Body of pancreas (tissue), 4 donors: ENCODE data around the gene PACRG. TPM values are rescaled to one million over a fixed set of nuclear protein-coding genes. Genes with fewer than 3 reads are reported as not detected.

Experiments
- ATAC-seq: fragments of 150-250 bp; one replicate; pipeline ENCODE4 v1.9.1; 2016
- DNase-seq, 4 donors: peaks; one replicate each; pipeline ENCODE4 v3.0.0-alpha.2; 2019
- H3K27ac ChIP-seq, 4 donors: fragments of 200-600 bp; sonication (generic); 1 replicate in 3 of 4; 2 replicates in 1 of 4; pipeline versions ENCODE4 v1.5.1 to v1.6.1; 2016 to 2019; ENCODE audit warnings: mild to moderate bottlenecking in 1 of 4, mixed read lengths in 1 of 4, moderate library complexity in 1 of 4
- H3K27me3 ChIP-seq, 2 donors: fragments of 200-600 bp; sonication (generic); one replicate each; pipeline ENCODE4 v1.6.0; 2016; ENCODE audit warnings: mild to moderate bottlenecking in 1 of 2
- H3K36me3 ChIP-seq, 2 donors: fragments of 200-600 bp; sonication (generic); replicated peaks in 1 of 2; 2 replicates each; pipeline ENCODE4 v1.5.1; 2016; ENCODE audit warnings: low read depth in 2 of 2; ENCODE audit not compliant: insufficient read depth in 1 of 2
- H3K4me1 ChIP-seq: fragments of 200-600 bp; sonication (generic); one replicate; pipeline ENCODE4 v1.6.0; 2016
- H3K4me3 ChIP-seq, 2 donors: fragments of 200-600 bp; sonication (generic); 1 replicate in 1 of 2; 2 replicates in 1 of 2; pipeline ENCODE4 v1.5.1; 2016 to 2019
- H3K9me3 ChIP-seq, 3 donors: fragments of 200-600 bp; sonication (generic); 1 replicate in 2 of 3; 2 replicates in 1 of 3; pipeline ENCODE4 v1.5.1; 2016
- POLR2A ChIP-seq, 3 donors: fragments of 450-650 bp; IDR thresholded peaks; one replicate each; pipeline ENCODE4 v1.6.1; 2016; ENCODE audit warnings: antibody characterized with exemption in 3 of 3, mild to moderate bottlenecking in 2 of 3
- WGBS, 2 donors: methylation state at CpG; one replicate each; pipeline ENCODE4 v1.1.5; 2017; 5-methylcytosine and 5-hydroxymethylcytosine counted together
- intact Hi-C: fragments of 100-400 bp; cut with DNase I; formaldehyde crosslinking; loops from one replicate; pipeline ENCODE4 v1.15.1; 2023
- total RNA-seq, 2 donors: library from RNA; depleted of rRNA; stranded (reverse); fragments of >200 nt; gene quantifications; one replicate each; pipeline ENCODE4 v1.1.0, GENCODE V29; 2016
- TF ChIP-seq, protein P1 (sequence below), 7 experiments: fragments of 450-650 bp in 4 of 7; fragments of 200-600 bp in 3 of 7; sonication (generic) in 3 of 7; IDR thresholded peaks; one replicate each; pipeline ENCODE4 v1.5.1; 2016 to 2019; ENCODE audit warnings: antibody characterized with exemption in 7 of 7

The PACRG gene
- total RNA-seq, 2 donors from 2014 or later: 7.8 to 10.9 TPM

DNA sequence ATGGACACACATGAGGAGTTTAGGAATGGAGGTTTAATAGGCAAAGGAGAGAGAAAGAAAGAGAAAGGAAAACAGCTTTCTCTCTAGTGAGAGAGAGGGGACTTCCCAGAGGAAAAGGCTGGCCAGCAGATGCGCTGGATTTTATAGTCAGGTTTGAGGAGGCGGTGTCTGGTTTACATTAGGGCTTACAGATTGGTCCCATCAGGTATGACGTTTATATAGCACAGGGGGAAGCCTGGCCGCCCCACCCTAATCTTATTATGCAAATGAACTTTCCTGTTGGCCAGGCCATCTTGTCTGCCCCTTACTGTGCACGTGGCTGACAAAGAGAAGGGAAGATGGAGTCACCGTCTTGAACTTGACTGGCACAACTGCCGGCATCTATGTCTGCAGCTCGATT lies 600.1 kb downstream of the PACRG start:
- DNase-seq: no peak
- Histone ChIP-seq H3K4me3 (no peak overlapping the region), H3K9me3 (no peaks in the 10 kb centered on the region), H3K27me3 (no peaks in the 10 kb centered on the region), H3K4me1 (no peaks in the 10 kb centered on the region), H3K36me3 (no peaks in the 10 kb centered on the region), H3K27ac (no peak overlapping the region)
- WGBS, 2 donors: 75 to 76% methylated on average over 8 of the region's 8 CpGs
- TF ChIP-seq, protein P1, sequence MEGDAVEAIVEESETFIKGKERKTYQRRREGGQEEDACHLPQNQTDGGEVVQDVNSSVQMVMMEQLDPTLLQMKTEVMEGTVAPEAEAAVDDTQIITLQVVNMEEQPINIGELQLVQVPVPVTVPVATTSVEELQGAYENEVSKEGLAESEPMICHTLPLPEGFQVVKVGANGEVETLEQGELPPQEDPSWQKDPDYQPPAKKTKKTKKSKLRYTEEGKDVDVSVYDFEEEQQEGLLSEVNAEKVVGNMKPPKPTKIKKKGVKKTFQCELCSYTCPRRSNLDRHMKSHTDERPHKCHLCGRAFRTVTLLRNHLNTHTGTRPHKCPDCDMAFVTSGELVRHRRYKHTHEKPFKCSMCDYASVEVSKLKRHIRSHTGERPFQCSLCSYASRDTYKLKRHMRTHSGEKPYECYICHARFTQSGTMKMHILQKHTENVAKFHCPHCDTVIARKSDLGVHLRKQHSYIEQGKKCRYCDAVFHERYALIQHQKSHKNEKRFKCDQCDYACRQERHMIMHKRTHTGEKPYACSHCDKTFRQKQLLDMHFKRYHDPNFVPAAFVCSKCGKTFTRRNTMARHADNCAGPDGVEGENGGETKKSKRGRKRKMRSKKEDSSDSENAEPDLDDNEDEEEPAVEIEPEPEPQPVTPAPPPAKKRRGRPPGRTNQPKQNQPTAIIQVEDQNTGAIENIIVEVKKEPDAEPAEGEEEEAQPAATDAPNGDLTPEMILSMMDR (IDR thresholded peaks at IDR 0.05): no peak
- no peak for TF ChIP-seq POLR2A (IDR thresholded peaks at IDR 0.05)
- ATAC-seq: no peak
- intact Hi-C loops: no loop called here

DNA sequence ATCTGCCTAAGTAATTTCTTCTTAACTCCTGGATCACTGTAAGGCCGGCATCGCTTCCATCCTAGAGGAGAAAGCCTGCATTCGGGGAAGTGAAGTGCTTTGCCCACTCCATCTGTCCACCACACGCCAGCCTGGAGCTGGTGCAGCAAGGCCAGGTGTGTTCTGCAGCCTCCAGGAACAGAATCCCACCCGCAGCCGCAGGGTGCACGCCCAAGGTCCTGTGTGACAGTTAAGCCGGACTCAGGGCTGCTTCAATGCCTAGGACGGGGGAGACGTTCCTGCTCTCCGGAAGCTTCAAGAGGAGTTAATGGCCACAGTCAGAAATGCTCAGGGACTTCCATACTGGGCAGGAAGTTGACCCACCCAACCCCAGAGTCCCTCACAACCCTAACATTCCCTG lies 600.6 kb downstream of the PACRG start:
- DNase-seq (no peak), ATAC-seq (no peak)
- no peaks in the 10 kb centered on the region for H3K36me3 ChIP-seq
- TF ChIP-seq, protein P1 (IDR thresholded peaks at IDR 0.05): no peak
- no peak for TF ChIP-seq POLR2A (IDR thresholded peaks at IDR 0.05)
- H3K9me3 ChIP-seq: no peaks in the 10 kb centered on the region
- 96% methylated on average over 6 to 11 of the region's 11 CpGs for WGBS, 2 donors
- H3K4me3 ChIP-seq: no peak overlapping the region
- no peak overlapping the region for H3K27ac ChIP-seq
- intact Hi-C loops: no loop called here
- H3K4me1 ChIP-seq: no peaks in the 10 kb centered on the region
- H3K27me3 ChIP-seq: no peaks in the 10 kb centered on the region

DNA sequence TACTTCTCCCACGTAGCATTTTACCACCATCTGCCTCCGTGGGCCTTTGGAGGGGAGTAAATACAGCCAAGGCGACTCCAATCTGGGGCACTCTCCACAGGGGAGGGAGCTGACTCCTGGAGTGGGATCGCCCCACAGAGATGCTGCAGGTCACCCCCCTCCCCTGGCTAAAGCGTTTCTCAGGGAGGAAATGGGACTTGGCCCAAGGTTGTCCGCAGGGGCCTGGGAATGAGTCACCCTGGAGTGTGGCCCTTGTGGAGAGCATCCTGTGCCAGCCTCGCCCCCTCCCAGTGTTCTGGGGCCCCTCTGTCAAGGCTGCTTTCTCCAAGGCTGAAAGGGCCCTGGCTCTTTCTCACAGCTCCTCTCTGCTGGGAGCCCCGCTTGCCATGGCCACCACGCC lies 602.2 kb downstream of the PACRG start:
- Histone ChIP-seq H3K4me1 (no peaks in the 10 kb centered on the region), H3K27ac (no peak overlapping the region), H3K9me3 (no peaks in the 10 kb centered on the region), H3K4me3 (no peak overlapping the region), H3K27me3 (no peaks in the 10 kb centered on the region), H3K36me3 (no peaks in the 10 kb centered on the region)
- no peak for ATAC-seq
- TF ChIP-seq POLR2A (IDR thresholded peaks at IDR 0.05): no peak
- TF ChIP-seq, protein P1 (IDR thresholded peaks at IDR 0.05): no peak
- intact Hi-C loops: no loop called here
- 59 to 63% methylated on average over 8 to 9 of the region's 9 CpGs for WGBS, 2 donors
- no peak for DNase-seq

- Histone ChIP-seq H3K36me3 (no peaks in the 10 kb centered on the region), H3K4me1 (no peaks in the 10 kb centered on the region), H3K27ac (no peak overlapping the region), H3K27me3 (no peaks in the 10 kb centered on the region), H3K4me3 (no peak overlapping the region), H3K9me3 (no peaks in the 10 kb centered on the region)
- WGBS, 2 donors: 76 to 94% methylated on average over 4 to 9 of the region's 9 CpGs
- intact Hi-C loops: no loop called here
- ATAC-seq: no peak
- TF ChIP-seq, protein P1 (IDR thresholded peaks at IDR 0.05): no peak
- TF ChIP-seq POLR2A (IDR thresholded peaks at IDR 0.05): no peak
- DNase-seq: no peak
These were observed 603.5 kb downstream of the PACRG start for GRCh38 chr6:163331245-163331644.

DNA sequence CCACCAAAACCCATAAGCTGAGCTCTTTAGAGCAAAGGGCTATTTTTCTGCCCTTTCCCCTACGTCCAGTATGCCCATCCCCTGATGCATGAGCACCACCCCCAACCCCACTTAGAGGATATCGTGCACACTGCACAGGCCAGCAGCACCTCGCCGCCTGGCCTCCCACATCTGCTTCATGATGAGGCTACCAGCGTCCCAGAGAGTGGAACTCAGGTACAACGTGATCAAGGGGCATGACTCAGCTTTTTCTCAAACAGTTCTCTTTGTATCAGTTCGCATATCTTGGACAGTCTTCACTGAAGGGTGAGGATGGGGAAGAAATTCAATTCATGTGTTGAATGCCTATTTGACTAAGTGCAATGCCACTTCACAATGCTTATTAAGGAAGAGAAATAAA lies 604.8 kb downstream of the PACRG start:
- H3K36me3 ChIP-seq: no peaks in the 10 kb centered on the region
- intact Hi-C loops: no loop called here
- WGBS, 2 donors: 75 to 86% methylated on average over 7 of the region's 7 CpGs
- no peaks in the 10 kb centered on the region for H3K27me3 ChIP-seq
- no peak overlapping the region for H3K4me3 ChIP-seq
- no peaks in the 10 kb centered on the region for H3K4me1 ChIP-seq
- DNase-seq: no peak
- H3K27ac ChIP-seq: no peak overlapping the region
- H3K9me3 ChIP-seq: no peaks in the 10 kb centered on the region
- ATAC-seq: no peak
- TF ChIP-seq, protein P1 (IDR thresholded peaks at IDR 0.05): no peak
- no peak for TF ChIP-seq POLR2A (IDR thresholded peaks at IDR 0.05)
